HG03039 (cell line): ENCODE measurements around the gene RAB18.
"Not testable (repeated sequence)": the region's sequence is repeated elsewhere in the genome, so short reads cannot be mapped to it uniquely, and the experiment has no call there.

Source experiments
- ATAC-seq: cut with Tn5 transposase; IDR thresholded peaks from one replicate; pipeline ENCODE4 v1.9.1; 2021; ENCODE audit warnings: mild to moderate bottlenecking, moderate library complexity; ENCODE audit not compliant: unreplicated experiment

RAB18 gene

GRCh38 chr10:27503498-27504006 lies 552 bp upstream of the RAB18 start:
- ATAC-seq: no peak

GRCh38 chr10:27504808-27505460 lies 830 bp downstream of the RAB18 start:
- ATAC-seq: no peak

- ATAC-seq: not testable (repeated sequence)
These were observed 1.4 kb downstream of the RAB18 start for GRCh38 chr10:27505537-27505936.

GRCh38 chr10:27506280-27506679 lies 2.2 kb downstream of the RAB18 start:
- no peak for ATAC-seq

GRCh38 chr10:27512548-27512947 lies 8.4 kb downstream of the RAB18 start:
- ATAC-seq: no peak

- no peak for ATAC-seq
These were observed 9.5 kb downstream of the RAB18 start for GRCh38 chr10:27513451-27514191.

GRCh38 chr10:27514243-27514642 lies 10.1 kb downstream of the RAB18 start:
- ATAC-seq: no peak

GRCh38 chr10:27518261-27518660 lies 14.2 kb downstream of the RAB18 start:
- no peak for ATAC-seq

- no peak for ATAC-seq
These were observed 21.7 kb downstream of the RAB18 start for GRCh38 chr10:27525819-27526218.

- ATAC-seq: no peak
These were observed 22.1 kb downstream of the RAB18 start for GRCh38 chr10:27526242-27526641.

GRCh38 chr10:27527666-27528295 lies 23.7 kb downstream of the RAB18 start:
- ATAC-seq: no peak

GRCh38 chr10:27529010-27529783 lies 25.1 kb downstream of the RAB18 start:
- ATAC-seq: no peak

GRCh38 chr10:27530477-27530876 lies 26.4 kb downstream of the RAB18 start:
- no peak for ATAC-seq

GRCh38 chr10:27531336-27531847 lies 27.3 kb downstream of the RAB18 start:
- ATAC-seq: no peak

GRCh38 chr10:27534161-27534700 lies 30.1 kb downstream of the RAB18 start:
- no peak for ATAC-seq

GRCh38 chr10:27535317-27535716 lies 31.2 kb downstream of the RAB18 start:
- no peak for ATAC-seq

GRCh38 chr10:27536437-27536836 lies 32.3 kb downstream of the RAB18 start:
- ATAC-seq: peak; percentile 52

- no peak for ATAC-seq
These were observed 33.1 kb downstream of the RAB18 start for GRCh38 chr10:27537166-27537565.

- no peak for ATAC-seq
These were observed 33.7 kb downstream of the RAB18 start for GRCh38 chr10:27537787-27538186.

GRCh38 chr10:27540672-27541071 lies 36.6 kb downstream of the RAB18 start:
- no peak for ATAC-seq
